ENCODE data around the gene SGSM1. TPM values are rescaled to one million over a fixed set of nuclear protein-coding genes. Genes with fewer than 3 reads are reported as not detected.

The SGSM1 gene
- total and polyA plus RNA-seq, 2 of the 4 experiments (the other 2 are of a cell fraction) = not detected

DNA sequence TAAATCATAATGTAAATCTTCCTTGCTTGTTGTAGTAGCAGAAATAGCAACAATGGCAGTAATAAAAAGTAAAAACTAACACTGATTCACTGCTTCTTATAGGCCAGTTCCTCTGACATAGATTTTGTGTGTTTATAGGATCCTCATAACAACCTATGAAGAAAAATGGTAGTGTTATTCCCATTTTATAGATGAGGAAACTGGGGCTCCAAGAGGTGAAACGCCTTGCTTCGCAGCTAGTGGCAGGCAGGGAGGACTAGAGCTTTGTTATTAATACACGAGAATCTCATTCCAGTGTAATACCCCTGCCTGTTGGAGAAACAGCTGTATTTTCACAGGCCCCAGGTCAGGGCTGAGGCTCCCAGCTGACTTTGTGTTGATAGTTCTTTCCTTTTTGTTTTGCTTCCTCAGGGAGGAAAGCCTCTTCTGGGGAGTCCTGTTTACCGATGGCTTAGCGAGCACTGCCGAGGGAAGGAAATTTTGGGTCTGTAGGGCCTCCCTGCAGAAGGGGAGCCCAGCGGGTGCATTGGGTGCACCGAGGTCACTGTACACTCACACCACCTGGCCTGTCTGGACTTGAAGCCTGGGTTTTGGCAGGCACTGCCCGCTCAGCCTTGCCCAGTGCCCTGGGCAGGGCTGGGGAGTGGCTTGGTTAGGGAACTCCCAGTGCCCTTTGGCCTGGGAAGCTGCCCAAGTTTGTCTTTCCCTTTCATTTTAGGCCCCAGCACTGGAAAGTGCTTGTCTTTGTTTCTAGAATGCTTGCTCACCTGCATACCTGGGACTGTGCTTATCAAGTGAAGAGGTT, 160.0 kb downstream of the SGSM1 start (continued):
- TF ChIP-seq RAD21 (IDR thresholded peaks at IDR 0.05; ENCODE audit: low read length) = no peak

DNA sequence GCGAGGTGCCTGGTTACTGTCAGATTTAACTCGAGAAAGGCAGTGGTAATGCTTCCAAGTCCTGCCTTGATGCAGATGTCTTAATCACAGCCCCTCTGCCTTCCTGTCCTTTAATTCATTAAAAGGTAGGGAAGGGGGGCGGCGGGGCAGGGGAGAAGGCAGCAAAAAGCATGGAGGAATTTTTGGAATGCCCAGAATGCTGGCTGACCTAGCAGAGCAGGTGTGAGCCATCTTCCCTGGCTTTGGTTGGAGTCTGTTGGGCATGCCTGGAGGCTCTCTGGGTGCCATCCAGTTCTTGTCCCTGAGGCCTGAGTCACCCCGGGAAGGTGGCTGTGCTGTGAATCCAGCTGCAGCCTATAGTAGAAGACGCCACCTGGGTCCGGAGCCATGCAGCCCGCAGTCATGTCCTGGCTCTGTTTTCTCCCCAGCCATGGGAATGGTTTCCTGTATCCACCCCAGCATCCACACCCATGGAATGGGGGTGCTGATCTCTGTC, 162.1 kb downstream of the SGSM1 start:
- H4K20me1 ChIP-seq (ENCODE audit: insufficient read depth, low read length) = no peaks in the 10 kb centered on the region
- H3K18ac ChIP-seq (ENCODE audit: low read depth, low read length) = no peak overlapping the region
- DNase-seq (no peak), ATAC-seq (ENCODE audit: low read depth) (no peak)
- H2AK9ac ChIP-seq (replicated peaks; ENCODE audit: low read depth, low read length, poor library complexity) = no peak overlapping the region
- H4K5ac ChIP-seq (ENCODE audit: low read depth, low read length) = no peak overlapping the region
- H3K79me1 ChIP-seq (ENCODE audit: low read depth in 1 of 2, low read length in 2 of 2) = no peaks in the 10 kb centered on the region
- no TSS peak for BruUV-seq (replicated peaks)
- no peak overlapping the region for H4K91ac ChIP-seq (ENCODE audit: insufficient read depth, low read depth, low read length)
- H2BK5ac ChIP-seq (ENCODE audit: low read depth, low read length, poor library complexity, severe bottlenecking) = no peak overlapping the region
- no peak overlapping the region for H3K27ac ChIP-seq (ENCODE audit: insufficient read depth, low read length)
- no peak overlapping the region for H3K14ac ChIP-seq (replicated peaks; ENCODE audit: low read depth, low read length)
- no peak overlapping the region for H2BK20ac ChIP-seq (ENCODE audit: low read depth, low read length)
- H2AK5ac ChIP-seq (ENCODE audit: low read depth, low read length) = no peak overlapping the region
- H3K56ac ChIP-seq (ENCODE audit: extremely low read depth, insufficient read depth, low read length) = no peak overlapping the region
- no peak overlapping the region for H3K23ac ChIP-seq (ENCODE audit: low read depth, low read length)
- H3K9ac ChIP-seq (ENCODE audit: low read depth, low read length) = no peak overlapping the region
- no CpG with 5 or more reads among the region's 8 CpGs for WGBS, 2 experiments (ENCODE audit: extremely low coverage in 2 of 2, insufficient read length in 1 of 2)
- no peaks in the 10 kb centered on the region; the same call in 1 of the 2 replicates for H3K27me3 ChIP-seq (ENCODE audit: control insufficient read depth, insufficient read depth, low read length)
- intact Hi-C loops (cut with micrococcal nuclease) (no loop called here), dilution Hi-C loops (cut with HindIII; ENCODE audit: low sequenced_read_pairs, unreplicated experiment) (no loop called here), in situ Hi-C loops (cut with MboI; ENCODE audit: low sequenced_read_pairs) (no loop called here)
- H3K4me3 ChIP-seq (ENCODE audit: insufficient read depth, low read depth, low read length) = no peak overlapping the region
- H3K4me1 ChIP-seq (ENCODE audit: control insufficient read depth, insufficient read depth, low read length) = no peaks in the 10 kb centered on the region
- H2AFZ ChIP-seq (replicated peaks; ENCODE audit: low read length, poor library complexity) = no peak overlapping the region
- no peak overlapping the region for H3K4me2 ChIP-seq (ENCODE audit: low read depth, low read length)
- H3K9me3 ChIP-seq (ENCODE audit: control insufficient read depth, insufficient read depth, low read length) = no peaks in the 10 kb centered on the region
- no peaks in the 10 kb centered on the region for H3K9me1 ChIP-seq (ENCODE audit: insufficient read depth, low read length)
- H3K4ac ChIP-seq (ENCODE audit: low read depth, low read length) = no peak overlapping the region
- H2BK120ac ChIP-seq (ENCODE audit: low read depth, low read length) = no peak overlapping the region
- no peaks in the 10 kb centered on the region for H3K36me3 ChIP-seq (ENCODE audit: control insufficient read depth, insufficient read depth, low read length)
- POLR2A ChIA-PET (ENCODE audit: unreplicated experiment) = no interaction called here
- H4K8ac ChIP-seq (ENCODE audit: low read depth in 2 of 2, low read length in 2 of 2) = no peak overlapping the region
- TF ChIP-seq RFX5 (IDR thresholded peaks at IDR 0.05; ENCODE audit: low read depth, low read length) (no peak), CHD1 (IDR thresholded peaks at IDR 0.05; ENCODE audit: low read depth, low read length) (no peak), FOS (IDR thresholded peaks at IDR 0.05; ENCODE audit: low read depth, low read length) (no peak)
- TF ChIP-seq, protein P1, sequence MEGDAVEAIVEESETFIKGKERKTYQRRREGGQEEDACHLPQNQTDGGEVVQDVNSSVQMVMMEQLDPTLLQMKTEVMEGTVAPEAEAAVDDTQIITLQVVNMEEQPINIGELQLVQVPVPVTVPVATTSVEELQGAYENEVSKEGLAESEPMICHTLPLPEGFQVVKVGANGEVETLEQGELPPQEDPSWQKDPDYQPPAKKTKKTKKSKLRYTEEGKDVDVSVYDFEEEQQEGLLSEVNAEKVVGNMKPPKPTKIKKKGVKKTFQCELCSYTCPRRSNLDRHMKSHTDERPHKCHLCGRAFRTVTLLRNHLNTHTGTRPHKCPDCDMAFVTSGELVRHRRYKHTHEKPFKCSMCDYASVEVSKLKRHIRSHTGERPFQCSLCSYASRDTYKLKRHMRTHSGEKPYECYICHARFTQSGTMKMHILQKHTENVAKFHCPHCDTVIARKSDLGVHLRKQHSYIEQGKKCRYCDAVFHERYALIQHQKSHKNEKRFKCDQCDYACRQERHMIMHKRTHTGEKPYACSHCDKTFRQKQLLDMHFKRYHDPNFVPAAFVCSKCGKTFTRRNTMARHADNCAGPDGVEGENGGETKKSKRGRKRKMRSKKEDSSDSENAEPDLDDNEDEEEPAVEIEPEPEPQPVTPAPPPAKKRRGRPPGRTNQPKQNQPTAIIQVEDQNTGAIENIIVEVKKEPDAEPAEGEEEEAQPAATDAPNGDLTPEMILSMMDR (conservative IDR thresholded peaks at IDR 0.05; ENCODE audit: low read depth, low read length) = no peak
- TF ChIP-seq, protein P2, sequence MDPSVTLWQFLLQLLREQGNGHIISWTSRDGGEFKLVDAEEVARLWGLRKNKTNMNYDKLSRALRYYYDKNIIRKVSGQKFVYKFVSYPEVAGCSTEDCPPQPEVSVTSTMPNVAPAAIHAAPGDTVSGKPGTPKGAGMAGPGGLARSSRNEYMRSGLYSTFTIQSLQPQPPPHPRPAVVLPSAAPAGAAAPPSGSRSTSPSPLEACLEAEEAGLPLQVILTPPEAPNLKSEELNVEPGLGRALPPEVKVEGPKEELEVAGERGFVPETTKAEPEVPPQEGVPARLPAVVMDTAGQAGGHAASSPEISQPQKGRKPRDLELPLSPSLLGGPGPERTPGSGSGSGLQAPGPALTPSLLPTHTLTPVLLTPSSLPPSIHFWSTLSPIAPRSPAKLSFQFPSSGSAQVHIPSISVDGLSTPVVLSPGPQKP (IDR thresholded peaks at IDR 0.05; ENCODE audit: borderline replicate concordance, low read depth, low read length) = no peak
- CTCF ChIA-PET = interaction anchor here (0.6 kb wide), 1 partner anchor 12 kb away, joined by 3 read pairs; no protein-coding TSS in a partner anchor
- no peak overlapping the region for H2BK15ac ChIP-seq (ENCODE audit: low read depth, low read length)

Measured in IMR-90 (cell line).